Panc1 (cell line): ENCODE measurements around the gene TWIST2. TPM values are rescaled to one million over a fixed set of nuclear protein-coding genes. Genes with fewer than 3 reads are reported as not detected.

Source experiments
- ATAC-seq: fragments of 200-7000 bp; cut with Tn5 transposase; 2 replicates; pipeline ENCODE4 v1.9.1; 2020; ENCODE audit warnings: mild to moderate bottlenecking, moderate library complexity
- BruUV-seq: library from RNA; stranded (reverse); fragments of 400-500 nt; replicated peaks from 2 replicates; lab custom pipeline; 2021; lab: Mats Ljungman, UMichigan
- CTCF ChIA-PET: fragments of 300-600 bp; sonication (Branson Sonifier 250); formaldehyde crosslinking; loops from one replicate; lab custom pipeline; 2022; ENCODE audit warnings: antibody characterized with exemption; lab: Charles Lee
- POLR2A ChIA-PET: fragments of 300-600 bp; sonication (Branson Sonifier 250); formaldehyde crosslinking; loops from one replicate; lab custom pipeline; 2022; ENCODE audit warnings: antibody characterized with exemption; lab: Charles Lee
- DNase-seq: peaks from one replicate; pipeline ENCODE4 v3.0.0-alpha.2; 2010; ENCODE audit warnings: low read depth, low spot score
- H3K27ac ChIP-seq: 2 replicates; pipeline ENCODE4 v1.5.1; 2011; ENCODE audit warnings: mild to moderate bottlenecking, low read length, inconsistent platforms
- H3K27me3 ChIP-seq: fragments of 200-500 bp; sonication (Bioruptor generic); 2 replicates; pipeline ENCODE4 v1.6.0; 2014; ENCODE audit warnings: low read length, inconsistent platforms; ENCODE audit not compliant: control insufficient read depth, insufficient read depth
- H3K36me3 ChIP-seq: fragments of 200-500 bp; sonication (Bioruptor generic); 2 replicates; pipeline ENCODE4 v1.5.1; 2014; ENCODE audit warnings: inconsistent platforms, mild to moderate bottlenecking, low read length, moderate library complexity; ENCODE audit not compliant: control insufficient read depth, insufficient read depth
- H3K4me1 ChIP-seq: 2 replicates; pipeline ENCODE4 v1.5.1; 2011; ENCODE audit warnings: inconsistent platforms, mild to moderate bottlenecking, low read length, moderate library complexity; ENCODE audit not compliant: control insufficient read depth, insufficient read depth
- H3K4me3 ChIP-seq, 2 experiments: 2 replicates each; pipeline ENCODE4 v1.5.1; 2011 to 2012; ENCODE audit warnings: low read depth in 2 of 2, low read length in 2 of 2, mild to moderate bottlenecking in 2 of 2, inconsistent platforms in 1 of 2, moderate library complexity in 1 of 2
- H3K9me3 ChIP-seq: fragments of 200-500 bp; sonication (Bioruptor generic); 2 replicates; pipeline ENCODE4 v1.5.1; 2014; ENCODE audit warnings: low read depth, mild to moderate bottlenecking, inconsistent platforms, low read length, moderate library complexity; ENCODE audit not compliant: control insufficient read depth, insufficient read depth
- POLR2AphosphoS5 ChIP-seq: IDR thresholded peaks from 2 replicates; pipeline ENCODE4 v1.6.1; 2012; ENCODE audit warnings: mild to moderate bottlenecking, low read depth, low read length, moderate library complexity
- SIN3A ChIP-seq: IDR thresholded peaks from 2 replicates; pipeline ENCODE4 v1.6.1; 2012; ENCODE audit warnings: low read depth, mild to moderate bottlenecking, low read length, moderate library complexity, borderline replicate concordance; ENCODE audit not compliant: insufficient read depth
- TCF7L2 ChIP-seq: IDR thresholded peaks from 2 replicates; pipeline ENCODE4 v1.6.1; 2011; ENCODE audit warnings: mild to moderate bottlenecking, low read depth, low read length, inconsistent platforms
- in situ Hi-C: cut with HindIII; loops from 2 replicates; pipeline ENCODE4 v1.10.0; 2016; ENCODE audit warnings: low sequenced_read_pairs, low pct_unique_long_range_greater_than_20kb
- intact Hi-C: fragments of 100-400 bp; cut with micrococcal nuclease; formaldehyde crosslinking; loops from one replicate; pipeline ENCODE4 v1.10.0; 2022; ENCODE audit not compliant: unreplicated experiment
- total RNA-seq: library from RNA; stranded (reverse); gene quantifications from one replicate; pipeline ENCODE4 v1.2.1, GENCODE V29; 2021; ENCODE audit not compliant: unreplicated experiment
- TF ChIP-seq, protein P1 (sequence below): fragments of 450-650 bp; IDR thresholded peaks from 2 replicates; pipeline ENCODE4 v1.5.1; 2017; ENCODE audit warnings: mild to moderate bottlenecking
- TF ChIP-seq, protein P2 (sequence below), 2 experiments: IDR thresholded peaks; 2 replicates each; pipeline ENCODE4 v1.6.1; 2011 to 2012; ENCODE audit warnings: low read depth in 2 of 2, control low read depth in 1 of 2, low read length in 1 of 2, mild to moderate bottlenecking in 1 of 2, moderate library complexity in 1 of 2; ENCODE audit not compliant: insufficient read depth in 1 of 2

The TWIST2 gene
- total RNA-seq, 1 experiment from 2014 or later = 4.2 TPM

DNA sequence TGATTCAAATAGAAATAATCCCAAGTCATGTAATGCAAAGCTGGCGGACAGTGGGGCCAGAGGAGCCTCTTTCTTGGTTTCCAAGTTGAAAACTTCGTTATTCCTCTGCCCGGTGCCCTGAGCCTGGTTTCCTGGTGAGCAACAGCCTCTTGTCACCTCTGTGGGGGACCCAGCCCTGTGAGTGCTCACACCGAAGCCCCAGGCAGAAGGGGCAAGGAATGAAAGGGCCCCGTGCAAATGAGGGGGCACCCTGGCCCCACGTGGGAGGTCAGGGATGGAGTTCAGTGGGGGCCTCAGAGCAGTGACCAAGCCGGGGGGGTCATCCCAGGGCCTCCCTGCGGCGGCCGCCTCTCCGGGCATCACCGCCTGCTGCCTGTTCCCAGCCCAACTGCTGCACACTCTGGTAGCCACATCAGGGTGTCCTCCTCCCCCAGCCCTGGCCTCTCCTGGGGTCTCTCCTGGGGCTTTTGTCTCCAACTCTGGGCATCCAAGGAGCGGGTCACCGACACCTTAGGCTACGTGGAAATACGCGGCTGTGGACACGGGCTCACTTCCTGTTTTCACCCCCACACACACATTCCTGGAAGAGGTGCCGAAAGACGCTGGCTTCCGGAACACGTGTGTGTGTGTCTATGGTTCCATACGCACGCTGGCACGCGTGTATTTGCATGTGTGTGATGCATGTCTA lies 64.5 kb downstream of the TWIST2 start:
- BruUV-seq = no TSS peak
- Histone ChIP-seq H3K4me1 (no peaks in the 10 kb centered on the region), H3K27ac (no peak overlapping the region), H3K9me3 (no peaks in the 10 kb centered on the region), H3K27me3 (no peaks in the 10 kb centered on the region), H3K36me3 (no peaks in the 10 kb centered on the region), H3K4me3 (no peak overlapping the region)
- TF ChIP-seq, protein P1, sequence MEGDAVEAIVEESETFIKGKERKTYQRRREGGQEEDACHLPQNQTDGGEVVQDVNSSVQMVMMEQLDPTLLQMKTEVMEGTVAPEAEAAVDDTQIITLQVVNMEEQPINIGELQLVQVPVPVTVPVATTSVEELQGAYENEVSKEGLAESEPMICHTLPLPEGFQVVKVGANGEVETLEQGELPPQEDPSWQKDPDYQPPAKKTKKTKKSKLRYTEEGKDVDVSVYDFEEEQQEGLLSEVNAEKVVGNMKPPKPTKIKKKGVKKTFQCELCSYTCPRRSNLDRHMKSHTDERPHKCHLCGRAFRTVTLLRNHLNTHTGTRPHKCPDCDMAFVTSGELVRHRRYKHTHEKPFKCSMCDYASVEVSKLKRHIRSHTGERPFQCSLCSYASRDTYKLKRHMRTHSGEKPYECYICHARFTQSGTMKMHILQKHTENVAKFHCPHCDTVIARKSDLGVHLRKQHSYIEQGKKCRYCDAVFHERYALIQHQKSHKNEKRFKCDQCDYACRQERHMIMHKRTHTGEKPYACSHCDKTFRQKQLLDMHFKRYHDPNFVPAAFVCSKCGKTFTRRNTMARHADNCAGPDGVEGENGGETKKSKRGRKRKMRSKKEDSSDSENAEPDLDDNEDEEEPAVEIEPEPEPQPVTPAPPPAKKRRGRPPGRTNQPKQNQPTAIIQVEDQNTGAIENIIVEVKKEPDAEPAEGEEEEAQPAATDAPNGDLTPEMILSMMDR = no peak
- TF ChIP-seq POLR2AphosphoS5 (no peak), SIN3A (no peak), TCF7L2 (no peak)
- TF ChIP-seq, protein P2, sequence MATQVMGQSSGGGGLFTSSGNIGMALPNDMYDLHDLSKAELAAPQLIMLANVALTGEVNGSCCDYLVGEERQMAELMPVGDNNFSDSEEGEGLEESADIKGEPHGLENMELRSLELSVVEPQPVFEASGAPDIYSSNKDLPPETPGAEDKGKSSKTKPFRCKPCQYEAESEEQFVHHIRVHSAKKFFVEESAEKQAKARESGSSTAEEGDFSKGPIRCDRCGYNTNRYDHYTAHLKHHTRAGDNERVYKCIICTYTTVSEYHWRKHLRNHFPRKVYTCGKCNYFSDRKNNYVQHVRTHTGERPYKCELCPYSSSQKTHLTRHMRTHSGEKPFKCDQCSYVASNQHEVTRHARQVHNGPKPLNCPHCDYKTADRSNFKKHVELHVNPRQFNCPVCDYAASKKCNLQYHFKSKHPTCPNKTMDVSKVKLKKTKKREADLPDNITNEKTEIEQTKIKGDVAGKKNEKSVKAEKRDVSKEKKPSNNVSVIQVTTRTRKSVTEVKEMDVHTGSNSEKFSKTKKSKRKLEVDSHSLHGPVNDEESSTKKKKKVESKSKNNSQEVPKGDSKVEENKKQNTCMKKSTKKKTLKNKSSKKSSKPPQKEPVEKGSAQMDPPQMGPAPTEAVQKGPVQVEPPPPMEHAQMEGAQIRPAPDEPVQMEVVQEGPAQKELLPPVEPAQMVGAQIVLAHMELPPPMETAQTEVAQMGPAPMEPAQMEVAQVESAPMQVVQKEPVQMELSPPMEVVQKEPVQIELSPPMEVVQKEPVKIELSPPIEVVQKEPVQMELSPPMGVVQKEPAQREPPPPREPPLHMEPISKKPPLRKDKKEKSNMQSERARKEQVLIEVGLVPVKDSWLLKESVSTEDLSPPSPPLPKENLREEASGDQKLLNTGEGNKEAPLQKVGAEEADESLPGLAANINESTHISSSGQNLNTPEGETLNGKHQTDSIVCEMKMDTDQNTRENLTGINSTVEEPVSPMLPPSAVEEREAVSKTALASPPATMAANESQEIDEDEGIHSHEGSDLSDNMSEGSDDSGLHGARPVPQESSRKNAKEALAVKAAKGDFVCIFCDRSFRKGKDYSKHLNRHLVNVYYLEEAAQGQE (IDR thresholded peaks at IDR 0.05; ENCODE audit: insufficient read depth in 1 of 2, low read depth in 2 of 2, low read length in 1 of 2) = no peak
- in situ Hi-C loops = no loop called here
- ATAC-seq (no peak), DNase-seq (no peak)
- ChIA-PET POLR2A (no interaction called here), CTCF (no interaction called here)
- intact Hi-C loops = no loop called here

DNA sequence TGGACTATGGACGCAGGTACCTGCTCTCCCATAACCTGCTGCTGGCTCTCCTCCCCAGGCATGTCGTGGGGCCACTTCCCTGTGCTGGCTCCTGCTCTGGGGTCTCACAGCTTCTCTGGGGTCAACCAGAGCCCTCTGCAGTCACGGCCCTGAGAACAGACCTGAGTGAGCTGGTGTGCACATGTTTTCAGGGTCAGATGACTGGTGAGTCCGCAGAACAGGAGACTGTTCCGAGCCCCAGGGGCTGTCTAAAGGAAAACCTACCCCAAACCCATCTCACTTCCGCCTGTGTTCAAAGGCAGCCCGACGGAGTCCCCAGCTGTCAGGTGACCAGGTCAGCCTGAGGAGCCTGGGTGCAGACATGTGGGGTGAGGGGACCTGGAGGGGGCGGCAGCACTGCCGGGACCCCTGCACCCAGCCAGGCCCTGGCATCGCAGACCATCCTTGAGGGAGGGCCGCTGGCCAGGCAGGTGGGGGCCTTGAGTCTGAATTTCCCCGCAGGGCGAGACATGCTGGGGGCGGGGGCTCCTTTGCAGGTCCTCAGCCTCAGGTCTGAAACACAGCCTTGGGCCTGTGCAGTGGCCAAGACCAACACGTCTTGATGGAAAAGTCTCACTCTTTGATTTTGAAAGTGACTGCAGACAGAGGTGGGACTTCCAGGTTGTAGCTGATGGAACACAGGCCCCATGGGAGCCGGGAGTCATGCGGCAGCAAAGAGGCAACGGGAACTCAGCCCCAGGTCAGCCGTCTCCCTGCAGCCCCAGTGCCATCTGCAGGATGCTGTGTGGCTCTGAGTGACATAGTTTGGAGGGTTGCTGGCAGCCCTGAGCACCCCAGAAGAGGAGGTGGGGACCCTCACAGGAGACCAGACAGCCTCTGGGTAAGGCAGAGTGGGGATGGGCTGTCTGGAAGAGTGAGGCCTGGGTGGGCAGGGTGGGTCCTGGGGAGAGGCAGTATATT lies 65.3 kb downstream of the TWIST2 start:
- peak; percentile 72 for ATAC-seq
- Histone ChIP-seq H3K27me3 (no peaks in the 10 kb centered on the region), H3K36me3 (no peaks in the 10 kb centered on the region), H3K27ac (no peak overlapping the region), H3K4me1 (no peaks in the 10 kb centered on the region), H3K9me3 (no peaks in the 10 kb centered on the region), H3K4me3 (no peak overlapping the region)
- no TSS peak for BruUV-seq
- no peak for DNase-seq
- in situ Hi-C loops (no loop called here), intact Hi-C loops (no loop called here)
- no peak for TF ChIP-seq TCF7L2
- no peak for TF ChIP-seq SIN3A
- TF ChIP-seq POLR2AphosphoS5 = no peak
- TF ChIP-seq, protein P2 (IDR thresholded peaks at IDR 0.05; ENCODE audit: insufficient read depth in 1 of 2, low read depth in 2 of 2, low read length in 1 of 2) = no peak
- TF ChIP-seq, protein P1 = no peak; the same call in 1 of the 2 replicates
- ChIA-PET POLR2A (no interaction called here), CTCF (no interaction called here)
